ENCODE measurements around the gene ZNF646.

ZNF646 gene, protein sequence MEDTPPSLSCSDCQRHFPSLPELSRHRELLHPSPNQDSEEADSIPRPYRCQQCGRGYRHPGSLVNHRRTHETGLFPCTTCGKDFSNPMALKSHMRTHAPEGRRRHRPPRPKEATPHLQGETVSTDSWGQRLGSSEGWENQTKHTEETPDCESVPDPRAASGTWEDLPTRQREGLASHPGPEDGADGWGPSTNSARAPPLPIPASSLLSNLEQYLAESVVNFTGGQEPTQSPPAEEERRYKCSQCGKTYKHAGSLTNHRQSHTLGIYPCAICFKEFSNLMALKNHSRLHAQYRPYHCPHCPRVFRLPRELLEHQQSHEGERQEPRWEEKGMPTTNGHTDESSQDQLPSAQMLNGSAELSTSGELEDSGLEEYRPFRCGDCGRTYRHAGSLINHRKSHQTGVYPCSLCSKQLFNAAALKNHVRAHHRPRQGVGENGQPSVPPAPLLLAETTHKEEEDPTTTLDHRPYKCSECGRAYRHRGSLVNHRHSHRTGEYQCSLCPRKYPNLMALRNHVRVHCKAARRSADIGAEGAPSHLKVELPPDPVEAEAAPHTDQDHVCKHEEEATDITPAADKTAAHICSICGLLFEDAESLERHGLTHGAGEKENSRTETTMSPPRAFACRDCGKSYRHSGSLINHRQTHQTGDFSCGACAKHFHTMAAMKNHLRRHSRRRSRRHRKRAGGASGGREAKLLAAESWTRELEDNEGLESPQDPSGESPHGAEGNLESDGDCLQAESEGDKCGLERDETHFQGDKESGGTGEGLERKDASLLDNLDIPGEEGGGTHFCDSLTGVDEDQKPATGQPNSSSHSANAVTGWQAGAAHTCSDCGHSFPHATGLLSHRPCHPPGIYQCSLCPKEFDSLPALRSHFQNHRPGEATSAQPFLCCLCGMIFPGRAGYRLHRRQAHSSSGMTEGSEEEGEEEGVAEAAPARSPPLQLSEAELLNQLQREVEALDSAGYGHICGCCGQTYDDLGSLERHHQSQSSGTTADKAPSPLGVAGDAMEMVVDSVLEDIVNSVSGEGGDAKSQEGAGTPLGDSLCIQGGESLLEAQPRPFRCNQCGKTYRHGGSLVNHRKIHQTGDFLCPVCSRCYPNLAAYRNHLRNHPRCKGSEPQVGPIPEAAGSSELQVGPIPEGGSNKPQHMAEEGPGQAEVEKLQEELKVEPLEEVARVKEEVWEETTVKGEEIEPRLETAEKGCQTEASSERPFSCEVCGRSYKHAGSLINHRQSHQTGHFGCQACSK (N-terminal part only)

DNA sequence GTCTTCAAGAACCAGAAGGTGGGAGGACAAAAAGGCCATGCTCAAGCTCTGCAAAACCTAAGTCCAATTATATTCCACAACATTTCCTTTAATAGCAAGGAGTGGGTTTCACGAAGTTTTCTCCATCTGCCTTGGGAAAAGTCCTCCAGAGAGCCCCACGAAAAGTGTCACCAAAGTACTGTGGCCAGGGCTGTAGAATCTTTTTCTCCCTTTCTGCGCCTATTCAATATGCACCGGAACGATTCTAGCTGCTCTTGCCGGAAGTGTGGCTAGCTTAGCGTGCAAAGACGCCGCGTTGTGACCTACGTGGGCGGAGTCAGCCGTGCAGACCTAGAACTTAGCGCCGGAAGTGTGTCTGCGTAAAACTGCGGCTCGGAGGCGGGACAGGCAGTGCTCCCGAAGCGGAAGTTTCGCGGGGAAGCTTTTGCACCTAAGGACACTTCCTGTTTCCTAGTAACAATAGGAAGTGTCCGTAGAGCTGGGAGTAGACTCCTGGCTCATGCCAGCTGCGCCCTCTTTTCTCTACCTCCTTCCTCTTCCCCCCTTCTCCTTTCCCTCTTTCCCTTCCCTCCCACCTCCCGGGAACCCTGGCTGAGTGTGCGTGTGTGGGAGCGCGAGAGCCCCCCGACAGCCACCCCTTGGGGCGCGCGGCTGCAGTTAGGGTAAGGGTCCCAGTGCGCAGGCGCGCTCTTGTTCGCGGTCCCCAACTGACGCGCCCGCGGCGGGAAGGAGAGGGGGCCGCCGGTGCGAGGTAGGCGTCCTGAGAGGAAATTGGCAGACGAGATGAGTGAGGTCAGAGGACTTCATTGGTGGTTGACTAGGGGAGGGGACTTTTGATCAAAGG, at the start of gene ZNF646, which contains the start of gene ZNF668:
Gene ZNF646 (plus strand): TSS at position 453 of the 844 bp plus-strand sequence. CDS start 1,903 bp downstream, outside the sequence.
Gene ZNF668 (minus strand): TSS at position 271 of the 844 bp plus-strand sequence. CDS start 9,781 bp downstream, outside the sequence.
- Histone ChIP-seq H3K4me3 (ENCODE audit: low read length) (peak within 1 kb of the TSS; percentile 89), H3K4me1 (ENCODE audit: insufficient read depth, low read length) (peaks cover 6% of the 10 kb centered on the region), H3K27me3 (ENCODE audit: insufficient read depth, low read length) (no peaks in the 10 kb centered on the region), H3K27ac (ENCODE audit: low read length) (peak within 1 kb of the TSS; percentile 43), H3K9me3 (ENCODE audit: insufficient read depth, low read depth, low read length) (no peaks in the 10 kb centered on the region), H3K36me3 (ENCODE audit: insufficient read depth, low read depth, low read length) (peaks cover 32% of the 10 kb centered on the region), H3K9ac (ENCODE audit: low read depth, low read length) (peak within 1 kb of the TSS; percentile 85)

DNA sequence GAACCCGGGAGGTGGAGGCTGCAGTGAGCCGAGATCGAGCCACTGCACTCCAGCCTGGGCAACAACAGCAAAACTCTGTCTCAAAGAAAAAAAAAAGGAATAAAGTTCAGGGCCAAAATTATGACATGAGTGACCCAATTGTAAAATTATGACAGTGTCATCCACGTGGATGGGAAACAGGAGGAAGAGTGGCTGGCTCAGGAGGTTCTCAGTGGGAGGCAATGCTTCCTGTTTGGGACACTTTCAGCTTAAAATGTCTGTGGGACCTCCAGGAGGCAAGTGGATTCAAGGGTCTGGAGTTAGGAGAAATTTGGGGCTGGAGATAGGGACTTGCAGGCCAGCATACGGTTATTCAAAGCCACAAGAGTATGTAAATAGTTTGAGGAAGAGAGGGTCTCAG, 48.9 kb upstream of the ZNF646 start:
- no peaks in the 10 kb centered on the region for H3K36me3 ChIP-seq (ENCODE audit: insufficient read depth, low read depth, low read length)
- H3K4me1 ChIP-seq (ENCODE audit: insufficient read depth, low read length), result no peaks in the 10 kb centered on the region
- no peaks in the 10 kb centered on the region for H3K27me3 ChIP-seq (ENCODE audit: insufficient read depth, low read length)
- no peak overlapping the region for H3K9ac ChIP-seq (ENCODE audit: low read depth, low read length)
- no peak overlapping the region for H3K27ac ChIP-seq (ENCODE audit: low read length)
- H3K9me3 ChIP-seq (ENCODE audit: insufficient read depth, low read depth, low read length), result no peaks in the 10 kb centered on the region
- H3K4me3 ChIP-seq (ENCODE audit: low read length), result no peak overlapping the region

DNA sequence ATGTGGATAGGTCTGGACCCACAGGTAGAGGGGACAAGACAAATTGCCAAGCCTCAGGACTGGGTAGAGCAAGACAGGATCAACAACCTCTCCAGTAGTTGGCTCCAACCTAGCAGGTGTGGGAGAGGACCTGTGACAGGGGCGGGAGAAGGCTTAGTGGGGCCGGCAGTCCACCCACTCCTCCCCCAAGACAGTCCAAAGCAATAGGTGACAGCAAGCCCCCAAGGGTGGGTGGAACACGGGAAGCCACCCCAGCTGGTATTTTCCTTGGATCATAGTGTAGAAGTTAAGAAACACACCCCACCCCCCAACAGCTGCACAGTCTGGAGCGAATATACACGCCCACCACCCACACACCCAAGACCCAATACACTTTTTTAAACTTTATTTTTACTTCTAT, 45.0 kb upstream of the ZNF646 start:
- no peak overlapping the region for H3K4me3 ChIP-seq (ENCODE audit: low read length)
- no peaks in the 10 kb centered on the region; the same call in 1 of the 2 replicates for H3K27me3 ChIP-seq (ENCODE audit: insufficient read depth, low read length)
- no peak overlapping the region for H3K27ac ChIP-seq (ENCODE audit: low read length)
- no peaks in the 10 kb centered on the region for H3K36me3 ChIP-seq (ENCODE audit: insufficient read depth, low read depth, low read length)
- H3K9me3 ChIP-seq (ENCODE audit: insufficient read depth, low read depth, low read length), result no peaks in the 10 kb centered on the region
- H3K4me1 ChIP-seq (ENCODE audit: insufficient read depth, low read length), result no peaks in the 10 kb centered on the region
- no peak overlapping the region for H3K9ac ChIP-seq (ENCODE audit: low read depth, low read length)

DNA sequence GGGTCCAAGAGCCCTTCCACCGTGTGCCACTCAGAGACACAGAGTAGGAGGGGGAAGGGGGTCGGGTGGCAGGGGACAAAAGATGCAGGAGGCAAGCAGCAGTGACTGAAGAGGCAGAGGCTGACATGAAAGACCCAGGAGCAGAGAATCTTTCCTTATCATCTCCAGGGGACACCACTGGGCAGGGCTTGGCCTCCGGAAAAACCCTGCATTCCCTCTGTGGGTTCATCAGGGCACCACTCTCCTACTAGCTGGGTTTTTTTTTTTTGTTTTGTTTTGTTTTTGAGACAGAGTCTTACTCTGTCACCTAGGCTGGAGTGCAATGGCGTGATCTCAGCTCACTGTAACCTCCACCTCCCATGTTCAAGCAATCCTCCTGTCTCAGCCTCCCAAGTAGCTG, 42.9 kb upstream of the ZNF646 start:
- Histone ChIP-seq H3K9ac (ENCODE audit: low read depth, low read length) (no peak overlapping the region), H3K27ac (ENCODE audit: low read length) (no peak overlapping the region), H3K4me1 (ENCODE audit: insufficient read depth, low read length) (no peaks in the 10 kb centered on the region), H3K27me3 (ENCODE audit: insufficient read depth, low read length) (no peaks in the 10 kb centered on the region; the same call in 1 of the 2 replicates), H3K4me3 (ENCODE audit: low read length) (no peak overlapping the region), H3K9me3 (ENCODE audit: insufficient read depth, low read depth, low read length) (no peaks in the 10 kb centered on the region), H3K36me3 (ENCODE audit: insufficient read depth, low read depth, low read length) (peaks cover 5% of the 10 kb centered on the region; the same call in 1 of the 2 replicates)

DNA sequence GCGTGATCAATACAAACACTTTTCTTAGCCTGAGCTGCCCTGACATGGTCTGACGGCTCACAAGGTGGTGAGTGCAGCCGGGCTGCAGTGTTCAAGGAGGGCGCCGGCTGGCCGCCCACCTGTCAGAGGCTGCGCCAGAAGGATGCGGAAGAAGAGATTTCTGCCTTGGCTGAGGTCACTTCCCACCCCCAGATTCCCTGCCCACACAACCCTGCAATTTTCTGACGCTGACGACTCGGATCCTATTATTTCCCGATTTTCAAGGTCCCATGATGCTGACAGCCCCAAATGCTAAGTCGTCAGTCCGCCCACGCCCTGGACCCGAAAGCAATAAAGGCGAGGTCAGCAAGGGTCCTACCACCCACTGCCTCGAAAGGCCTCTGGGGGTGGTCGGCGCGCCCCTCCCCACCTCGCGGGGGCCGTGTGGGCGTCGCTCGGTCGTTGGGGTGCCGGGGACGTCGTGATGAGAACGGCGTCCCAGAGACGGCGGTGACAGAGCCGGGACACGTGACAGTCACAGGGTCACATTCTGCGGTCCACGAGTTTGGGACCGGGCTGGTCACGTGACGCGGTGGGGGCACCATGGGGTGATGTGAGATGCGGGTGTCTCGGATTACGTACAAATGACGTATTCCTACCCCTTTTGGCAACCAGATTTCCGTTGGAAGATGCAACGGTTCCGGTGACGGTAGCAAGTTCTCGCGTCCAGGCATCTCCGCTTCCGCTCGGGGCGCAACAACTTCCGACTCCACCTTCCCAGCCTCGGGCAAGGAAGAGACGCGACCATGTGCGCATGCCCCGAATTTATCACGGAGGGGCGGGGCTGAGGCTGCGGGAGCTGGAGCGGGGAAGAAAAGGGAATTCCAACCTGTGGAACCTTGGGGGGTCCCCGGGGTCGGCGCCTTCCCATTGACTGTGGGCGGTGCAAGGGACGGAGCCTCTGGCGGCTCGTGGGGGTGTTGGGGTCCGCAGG, 41.2 kb upstream of the ZNF646 start, which contains the start of gene STX4:
Gene STX4 (plus strand): TSS at position 823 of the 973 bp plus-strand sequence. CDS start 248 bp downstream, outside the sequence.
- no peaks in the 10 kb centered on the region; the same call in 1 of the 2 replicates for H3K27me3 ChIP-seq (ENCODE audit: insufficient read depth, low read length)
- H3K9ac ChIP-seq (ENCODE audit: low read depth, low read length), result peak within 1 kb of the TSS; percentile 73; the same call in 1 of the 2 replicates
- peaks cover 5% of the 10 kb centered on the region; the same call in 1 of the 2 replicates for H3K36me3 ChIP-seq (ENCODE audit: insufficient read depth, low read depth, low read length)
- H3K4me1 ChIP-seq (ENCODE audit: insufficient read depth, low read length), result no peaks in the 10 kb centered on the region
- no peaks in the 10 kb centered on the region for H3K9me3 ChIP-seq (ENCODE audit: insufficient read depth, low read depth, low read length)
- peak within 1 kb of the TSS; percentile 38 for H3K27ac ChIP-seq (ENCODE audit: low read length)
- H3K4me3 ChIP-seq (ENCODE audit: low read length), result peak within 1 kb of the TSS; percentile 82

DNA sequence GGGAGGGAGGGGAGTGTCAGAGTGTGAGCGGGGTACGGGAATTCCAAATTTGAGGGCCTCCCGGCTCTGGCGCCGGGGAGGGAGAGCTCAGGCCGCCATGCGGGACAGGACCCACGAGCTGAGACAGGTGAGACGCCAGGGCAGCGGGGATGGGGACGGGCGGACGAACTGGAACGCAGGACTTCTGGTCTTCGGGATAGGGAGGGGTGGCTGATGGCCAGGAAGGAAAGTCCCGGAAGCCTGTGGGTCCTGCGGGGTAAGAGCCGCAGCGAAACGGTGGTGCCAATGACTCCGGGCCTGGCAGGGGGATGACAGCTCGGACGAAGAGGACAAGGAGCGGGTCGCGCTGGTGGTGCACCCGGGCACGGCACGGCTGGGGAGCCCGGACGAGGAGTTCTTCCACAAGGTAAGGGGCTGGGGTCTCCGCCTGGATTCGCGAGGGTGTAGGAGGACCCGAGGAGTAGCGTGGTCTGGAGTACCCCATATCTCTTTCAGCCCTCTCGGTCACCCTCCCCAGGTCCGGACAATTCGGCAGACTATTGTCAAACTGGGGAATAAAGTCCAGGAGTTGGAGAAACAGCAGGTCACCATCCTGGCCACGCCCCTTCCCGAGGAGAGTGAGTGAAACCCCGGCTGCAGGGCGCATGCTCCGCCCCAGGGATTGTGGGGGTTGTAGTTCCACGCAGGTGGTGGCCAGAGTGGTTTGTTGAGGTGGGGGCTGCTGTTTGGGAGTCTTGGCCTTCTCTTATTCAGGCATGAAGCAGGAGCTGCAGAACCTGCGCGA, 40.3 kb upstream of the ZNF646 start:
- Histone ChIP-seq H3K9me3 (ENCODE audit: insufficient read depth, low read depth, low read length) (no peaks in the 10 kb centered on the region), H3K36me3 (ENCODE audit: insufficient read depth, low read depth, low read length) (peaks cover 5% of the 10 kb centered on the region; the same call in 1 of the 2 replicates), H3K27ac (ENCODE audit: low read length) (no peak overlapping the region), H3K4me1 (ENCODE audit: insufficient read depth, low read length) (no peaks in the 10 kb centered on the region), H3K4me3 (ENCODE audit: low read length) (peak overlapping the region; percentile 82), H3K9ac (ENCODE audit: low read depth, low read length) (peak overlapping the region; percentile 73; the same call in 1 of the 2 replicates), H3K27me3 (ENCODE audit: insufficient read depth, low read length) (no peaks in the 10 kb centered on the region; the same call in 1 of the 2 replicates)

DNA sequence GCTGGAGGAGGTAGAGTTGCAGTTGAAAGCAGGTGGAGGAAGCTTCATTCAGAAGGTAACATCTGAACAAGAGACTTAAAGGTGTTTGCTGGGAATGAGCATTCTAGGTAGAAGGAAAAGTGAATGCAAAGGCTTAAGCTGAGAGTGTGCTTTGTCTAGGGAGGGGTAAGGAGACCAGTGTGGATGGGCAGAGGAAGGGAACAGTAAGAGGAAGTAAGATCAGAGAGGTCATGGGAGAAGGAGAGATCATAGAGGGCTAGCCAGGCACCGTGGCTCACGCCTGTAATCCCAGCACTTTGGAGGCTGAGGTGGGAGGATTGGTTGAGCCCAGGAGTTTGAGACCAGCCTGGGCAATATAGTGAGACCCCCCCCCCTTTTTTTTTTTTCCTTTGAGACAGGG, 37.5 kb upstream of the ZNF646 start:
- Histone ChIP-seq H3K9ac (ENCODE audit: low read depth, low read length) (no peak overlapping the region), H3K27ac (ENCODE audit: low read length) (no peak overlapping the region), H3K4me1 (ENCODE audit: insufficient read depth, low read length) (no peaks in the 10 kb centered on the region), H3K36me3 (ENCODE audit: insufficient read depth, low read depth, low read length) (peaks cover 5% of the 10 kb centered on the region; the same call in 1 of the 2 replicates), H3K27me3 (ENCODE audit: insufficient read depth, low read length) (no peaks in the 10 kb centered on the region; the same call in 1 of the 2 replicates), H3K9me3 (ENCODE audit: insufficient read depth, low read depth, low read length) (no peaks in the 10 kb centered on the region), H3K4me3 (ENCODE audit: low read length) (no peak overlapping the region)

DNA sequence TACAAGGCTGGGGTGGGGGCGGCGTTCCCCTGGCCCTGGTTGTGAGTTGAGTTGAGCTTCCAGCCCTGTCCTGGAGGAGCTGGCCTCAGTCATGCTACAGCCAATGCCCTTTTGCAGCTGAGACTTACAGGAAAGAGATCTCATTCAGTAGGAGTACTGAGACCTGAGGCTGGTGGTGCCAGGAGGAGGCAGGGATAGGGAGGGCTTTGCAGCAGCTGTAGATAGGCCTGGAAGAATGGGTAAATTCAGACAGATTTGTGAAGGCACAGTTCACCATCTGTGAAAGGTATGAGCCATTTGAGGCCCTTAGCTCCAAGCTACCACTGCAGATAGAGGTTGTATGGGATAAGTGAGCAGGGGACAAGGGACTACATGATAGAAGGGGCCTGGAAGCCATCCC, 35.2 kb upstream of the ZNF646 start:
- no peak overlapping the region for H3K9ac ChIP-seq (ENCODE audit: low read depth, low read length)
- peaks cover 5% of the 10 kb centered on the region; the same call in 1 of the 2 replicates for H3K36me3 ChIP-seq (ENCODE audit: insufficient read depth, low read depth, low read length)

DNA sequence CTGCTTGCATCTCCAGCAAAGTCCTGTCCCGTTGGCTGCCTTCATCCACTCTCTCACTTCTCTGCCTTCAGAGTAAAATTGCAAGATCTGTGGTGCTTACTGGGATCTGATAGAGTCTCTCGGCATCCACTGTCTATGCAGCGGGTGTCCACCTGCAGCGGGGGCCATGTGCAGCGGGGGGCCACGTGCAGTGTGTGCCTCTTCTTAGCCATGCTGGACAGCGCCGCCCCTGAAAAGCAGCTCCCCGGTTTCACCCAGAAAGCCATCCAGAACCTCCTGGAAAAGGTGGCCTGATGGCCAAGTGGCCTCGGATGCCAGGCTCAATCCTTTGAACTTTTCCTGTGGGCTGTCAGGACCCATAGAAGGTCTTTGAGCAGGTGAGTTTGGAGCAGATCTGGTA, 31.4 kb upstream of the ZNF646 start:
- Histone ChIP-seq H3K9me3 (ENCODE audit: insufficient read depth, low read depth, low read length) (no peaks in the 10 kb centered on the region), H3K36me3 (ENCODE audit: insufficient read depth, low read depth, low read length) (no peaks in the 10 kb centered on the region), H3K9ac (ENCODE audit: low read depth, low read length) (no peak overlapping the region), H3K27ac (ENCODE audit: low read length) (no peak overlapping the region), H3K4me1 (ENCODE audit: insufficient read depth, low read length) (no peaks in the 10 kb centered on the region), H3K27me3 (ENCODE audit: insufficient read depth, low read length) (no peaks in the 10 kb centered on the region), H3K4me3 (ENCODE audit: low read length) (no peak overlapping the region; the same call in 1 of the 2 replicates)

More for the DNA sequence above, 35.2 kb upstream of the ZNF646 start:
- Histone ChIP-seq H3K4me1 (ENCODE audit: insufficient read depth, low read length) (no peaks in the 10 kb centered on the region), H3K27ac (ENCODE audit: low read length) (no peak overlapping the region), H3K27me3 (ENCODE audit: insufficient read depth, low read length) (no peaks in the 10 kb centered on the region), H3K4me3 (ENCODE audit: low read length) (no peak overlapping the region), H3K9me3 (ENCODE audit: insufficient read depth, low read depth, low read length) (no peaks in the 10 kb centered on the region)
